ENCODE results near the gene GLI1. TPM values are rescaled to one million over a fixed set of nuclear protein-coding genes. Genes with fewer than 3 reads are reported as not detected.
"Not testable (repeated sequence)": the region's sequence is repeated elsewhere in the genome, so short reads cannot be mapped to it uniquely, and the experiment has no call there.

Gene GLI1
- total RNA-seq: 1 to 10 TPM in 1 of 2 experiments, under 1 TPM in 1; 0.68 to 1.9 TPM

- Mint-ChIP-seq H3K27me3 (ENCODE audit: low read depth) (peaks cover 9% of the 10 kb centered on the region), H3K36me3 (ENCODE audit: low read depth) (no peaks in the 10 kb centered on the region), H3K4me1 (ENCODE audit: low read depth) (peaks cover 75% of the 10 kb centered on the region), H3K4me3 (peak within 1 kb of the TSS; percentile 97), H3K9me3 (ENCODE audit: insufficient read depth) (no peaks in the 10 kb centered on the region), H3K27ac (peak within 1 kb of the TSS; percentile 97)
- ChIA-PET POLR2A (interaction anchor here (1.3 to 6.7 kb wide), 4 partner anchors 12 to 234 kb away, joined by 3 to 74 read pairs (median 8); partner anchors contain the start of genes ARHGAP9 and DDIT3), CTCF (interaction anchor here (0.9 to 2.8 kb wide), 34 partner anchors 11 to 348 kb away, joined by 3 to 48 read pairs (median 6); partner anchors contain the start of genes ARHGAP9, DDIT3, INHBC and NXPH4)
- ATAC-seq (no peak), DNase-seq (no peak)
Observed at GRCh38 chr12:57459750-57460467, at the start of gene GLI1. Gene GLI1, plus strand, starts transcription at chr12:57459785. Its CDS starts 3,907 bp downstream, at chr12:57463692.

GRCh38 chr12:57410534-57410933, 49.1 kb upstream of the GLI1 start:
- Mint-ChIP-seq H3K27me3 (ENCODE audit: low read depth) (no peaks in the 10 kb centered on the region), H3K9me3 (ENCODE audit: insufficient read depth) (no peaks in the 10 kb centered on the region), H3K36me3 (ENCODE audit: low read depth) (peaks cover 4% of the 10 kb centered on the region), H3K4me3 (no peak overlapping the region), H3K4me1 (ENCODE audit: low read depth) (no peaks in the 10 kb centered on the region), H3K27ac (no peak overlapping the region)
- ChIA-PET CTCF (interaction anchor here (0.9 to 1.7 kb wide), 7 partner anchors 9 to 103 kb away, joined by 3 to 7 read pairs (median 4); partner anchors contain the start of gene GLI1), POLR2A (interaction anchor here (1.0 kb wide), 1 partner anchor 20 kb away, joined by 3 read pairs; no protein-coding TSS in a partner anchor)
- DNase-seq (no peak), ATAC-seq (no peak)

DNA sequence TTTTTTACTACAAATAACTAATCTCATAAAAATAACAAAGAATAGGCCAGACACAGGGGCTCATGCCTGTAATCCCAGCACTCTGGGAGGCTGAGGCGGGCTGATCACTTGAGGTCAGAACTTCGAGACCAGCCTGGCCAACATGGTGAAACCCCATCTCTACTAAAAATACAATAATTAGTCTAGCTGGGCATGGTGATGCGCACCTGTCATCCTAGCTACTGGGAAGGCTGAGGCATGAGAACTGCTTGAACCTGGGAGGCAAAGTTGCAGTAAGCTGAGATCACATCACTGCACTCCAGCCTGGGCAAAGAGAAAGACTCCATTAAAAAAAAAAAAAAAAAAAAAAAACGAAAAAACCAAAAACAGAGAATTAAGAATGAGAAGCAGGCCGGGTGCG, 45.4 kb upstream of the GLI1 start:
- CTCF ChIA-PET: interaction anchor here (0.9 to 1.3 kb wide), 2 partner anchors 8 to 44 kb away, joined by 3 to 4 read pairs; no protein-coding TSS in a partner anchor
- H3K27me3 Mint-ChIP-seq (ENCODE audit: low read depth); H3K4me3 Mint-ChIP-seq; H3K27ac Mint-ChIP-seq; ATAC-seq; POLR2A ChIA-PET; H3K4me1 Mint-ChIP-seq (ENCODE audit: low read depth); H3K36me3 Mint-ChIP-seq (ENCODE audit: low read depth); DNase-seq; H3K9me3 Mint-ChIP-seq (ENCODE audit: insufficient read depth): not testable (repeated sequence)

- ATAC-seq (no peak), DNase-seq (no peak)
- ChIA-PET CTCF (interaction anchor here (0.7 to 1.3 kb wide), 2 partner anchors 9 to 303 kb away, joined by 3 to 4 read pairs; no protein-coding TSS in a partner anchor), POLR2A (no interaction called here)
- Mint-ChIP-seq H3K36me3 (ENCODE audit: low read depth) (peaks cover 3% of the 10 kb centered on the region), H3K27ac (no peak overlapping the region), H3K4me3 (no peak overlapping the region), H3K27me3 (ENCODE audit: low read depth) (no peaks in the 10 kb centered on the region), H3K9me3 (ENCODE audit: insufficient read depth) (no peaks in the 10 kb centered on the region), H3K4me1 (ENCODE audit: low read depth) (no peaks in the 10 kb centered on the region)
Observed at GRCh38 chr12:57415088-57415487, 44.5 kb upstream of the GLI1 start.

DNA sequence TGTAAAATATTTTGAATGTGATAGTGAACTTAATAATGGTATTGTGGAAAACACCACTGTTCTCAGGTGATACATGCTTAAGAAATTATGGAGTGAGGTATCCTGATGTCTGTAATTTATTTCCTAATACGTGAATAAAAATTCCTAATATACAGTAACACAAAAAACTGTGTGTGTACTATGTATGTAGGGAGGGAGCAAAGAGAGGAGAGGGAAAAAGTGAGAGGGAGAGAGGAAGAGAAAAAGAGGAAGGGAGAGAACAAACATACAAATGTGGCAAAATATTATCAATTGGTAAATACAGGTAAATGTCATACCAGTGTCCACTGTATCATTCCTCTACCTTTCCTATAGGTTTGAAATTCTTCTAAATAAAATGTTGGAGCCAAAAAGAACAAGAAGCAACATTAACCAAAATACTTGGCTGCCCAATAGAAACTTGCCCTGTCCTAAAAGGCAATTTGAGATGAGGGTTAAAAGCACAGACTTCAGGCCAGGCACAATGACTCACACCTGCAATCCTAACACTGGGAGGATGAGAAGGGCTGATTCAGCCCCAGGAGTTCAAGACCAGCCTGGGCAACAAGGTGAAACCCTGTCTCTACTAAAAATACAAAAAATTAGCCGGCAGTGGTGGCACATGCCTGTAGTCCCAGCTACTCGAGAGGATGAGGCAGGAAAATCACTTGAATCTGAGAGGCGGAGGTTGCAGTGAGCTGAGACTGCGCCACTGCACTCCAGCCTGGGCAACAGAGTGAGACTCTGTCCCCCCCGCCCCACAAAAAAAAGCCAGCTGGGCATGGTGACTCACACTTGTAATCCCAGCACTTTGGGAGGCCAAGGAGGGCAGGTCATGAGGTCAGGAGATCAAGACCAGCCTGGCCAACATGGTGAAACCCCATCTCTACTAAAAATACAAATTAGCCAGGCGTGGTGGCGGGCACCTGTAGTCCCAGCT, 43.3 kb upstream of the GLI1 start:
- Mint-ChIP-seq H3K36me3 (ENCODE audit: low read depth) (peaks cover 7% of the 10 kb centered on the region), H3K4me1 (ENCODE audit: low read depth) (no peaks in the 10 kb centered on the region), H3K9me3 (ENCODE audit: insufficient read depth) (no peaks in the 10 kb centered on the region), H3K27me3 (ENCODE audit: low read depth) (no peaks in the 10 kb centered on the region), H3K27ac (no peak overlapping the region), H3K4me3 (no peak overlapping the region)
- no peak for ATAC-seq
- CTCF ChIA-PET: interaction anchor here (3.8 kb wide), 1 partner anchor 37 kb away, joined by 16 read pairs; the partner anchor contains the start of gene INHBE
- POLR2A ChIA-PET: no interaction called here
- no peak for DNase-seq

- H3K4me1 Mint-ChIP-seq (ENCODE audit: low read depth): no peaks in the 10 kb centered on the region
- ATAC-seq: no peak
- H3K27ac Mint-ChIP-seq: no peak overlapping the region
- ChIA-PET CTCF (interaction anchor here (0.7 to 3.8 kb wide), 4 partner anchors 8 to 40 kb away, joined by 3 to 16 read pairs (median 4); partner anchors contain the start of gene INHBE), POLR2A (interaction anchor here (0.7 kb wide), 1 partner anchor 12 kb away, joined by 4 read pairs; no protein-coding TSS in a partner anchor)
- no peaks in the 10 kb centered on the region for H3K9me3 Mint-ChIP-seq (ENCODE audit: insufficient read depth)
- no peak overlapping the region for H3K4me3 Mint-ChIP-seq
- DNase-seq: no peak
- no peaks in the 10 kb centered on the region for H3K27me3 Mint-ChIP-seq (ENCODE audit: low read depth)
- H3K36me3 Mint-ChIP-seq (ENCODE audit: low read depth): peaks cover 18% of the 10 kb centered on the region
Observed at GRCh38 chr12:57418255-57418654, 41.3 kb upstream of the GLI1 start.

DNA sequence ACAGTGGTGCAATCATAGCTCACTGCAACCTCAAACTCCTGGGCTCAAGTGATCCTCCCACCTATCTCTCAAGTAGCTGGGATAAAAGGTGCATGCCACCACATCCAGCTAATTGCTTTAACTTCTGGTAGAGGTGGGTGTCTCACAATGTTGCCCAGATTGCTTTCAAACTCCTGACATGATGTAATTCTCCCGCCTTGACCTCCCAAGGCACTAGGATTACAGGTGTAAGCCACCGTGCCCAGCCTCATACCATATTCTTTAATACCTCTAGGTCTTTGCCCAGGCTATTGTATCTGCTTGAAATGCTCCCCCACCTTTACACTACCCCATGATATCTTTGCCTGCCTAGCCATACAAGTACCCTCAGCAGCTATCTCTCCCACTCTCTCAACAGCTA, 40.1 kb upstream of the GLI1 start:
- H3K36me3 Mint-ChIP-seq (ENCODE audit: low read depth): peaks cover 20% of the 10 kb centered on the region
- H3K4me1 Mint-ChIP-seq (ENCODE audit: low read depth): no peaks in the 10 kb centered on the region
- H3K27ac Mint-ChIP-seq: no peak overlapping the region
- ATAC-seq (no peak), DNase-seq (no peak)
- ChIA-PET CTCF (interaction anchor here (1.6 to 3.8 kb wide), 2 partner anchors 10 to 34 kb away, joined by 4 to 16 read pairs; partner anchors contain the start of gene INHBE), POLR2A (interaction anchor here (0.7 kb wide), 1 partner anchor 160 kb away, joined by 3 read pairs; no protein-coding TSS in a partner anchor)
- no peak overlapping the region for H3K4me3 Mint-ChIP-seq
- H3K27me3 Mint-ChIP-seq (ENCODE audit: low read depth): no peaks in the 10 kb centered on the region
- no peaks in the 10 kb centered on the region for H3K9me3 Mint-ChIP-seq (ENCODE audit: insufficient read depth)

- Mint-ChIP-seq H3K27me3 (ENCODE audit: low read depth) (no peaks in the 10 kb centered on the region), H3K4me3 (no peak overlapping the region), H3K36me3 (ENCODE audit: low read depth) (peaks cover 22% of the 10 kb centered on the region), H3K4me1 (ENCODE audit: low read depth) (no peaks in the 10 kb centered on the region), H3K27ac (no peak overlapping the region), H3K9me3 (ENCODE audit: insufficient read depth) (no peaks in the 10 kb centered on the region)
- ATAC-seq (no peak), DNase-seq (no peak)
- POLR2A ChIA-PET: interaction anchor here (0.7 kb wide), 1 partner anchor 14 kb away, joined by 3 read pairs; the partner anchor contains the start of gene INHBC
- CTCF ChIA-PET: no interaction called here
Observed at GRCh38 chr12:57420482-57420881, 39.1 kb upstream of the GLI1 start.

- ChIA-PET CTCF (interaction anchor here (1.1 to 1.9 kb wide), 4 partner anchors 26 to 150 kb away, joined by 3 to 5 read pairs (median 4); partner anchors contain the start of gene GLI1), POLR2A (interaction anchor here (0.6 to 0.7 kb wide), 2 partner anchors 174 to 655 kb away, joined by 3 read pairs; no protein-coding TSS in a partner anchor)
- H3K4me1 Mint-ChIP-seq (ENCODE audit: low read depth): peaks cover 27% of the 10 kb centered on the region
- H3K27ac Mint-ChIP-seq; H3K27me3 Mint-ChIP-seq (ENCODE audit: low read depth); ATAC-seq; H3K4me3 Mint-ChIP-seq; DNase-seq; H3K9me3 Mint-ChIP-seq (ENCODE audit: insufficient read depth): not testable (repeated sequence)
- peaks cover 30% of the 10 kb centered on the region for H3K36me3 Mint-ChIP-seq (ENCODE audit: low read depth)
Observed at GRCh38 chr12:57426948-57427347, 32.6 kb upstream of the GLI1 start.

- ATAC-seq: no peak
- POLR2A ChIA-PET: interaction anchor here (0.6 to 1.8 kb wide), 3 partner anchors 30 to 221 kb away, joined by 3 to 12 read pairs (median 3); no protein-coding TSS in a partner anchor
- peaks cover 29% of the 10 kb centered on the region for H3K4me1 Mint-ChIP-seq (ENCODE audit: low read depth)
Observed at GRCh38 chr12:57428965-57429364, 30.6 kb upstream of the GLI1 start.

More at GRCh38 chr12:57428965-57429364, 30.6 kb upstream of the GLI1 start:
- DNase-seq: no peak
- Mint-ChIP-seq H3K36me3 (ENCODE audit: low read depth) (peaks cover 19% of the 10 kb centered on the region), H3K9me3 (ENCODE audit: insufficient read depth) (no peaks in the 10 kb centered on the region), H3K27ac (peak overlapping the region; percentile 58), H3K4me3 (peak overlapping the region; percentile 97), H3K27me3 (ENCODE audit: low read depth) (no peaks in the 10 kb centered on the region)
- CTCF ChIA-PET: interaction anchor here (2.7 kb wide), 1 partner anchor 25 kb away, joined by 32 read pairs; the partner anchor contains the start of gene INHBE
